Pulmonary artery endothelial cell (primary cell): ENCODE results near the gene RIN3. TPM values are rescaled to one million over a fixed set of nuclear protein-coding genes. Genes with fewer than 3 reads are reported as not detected.
"Not testable (repeated sequence)": the region's sequence is repeated elsewhere in the genome, so short reads cannot be mapped to it uniquely, and the experiment has no call there.

Experiments
- DNase-seq: peaks from one replicate; pipeline ENCODE4 v3.0.0-alpha.2; 2011; ENCODE audit warnings: low read depth, low spot score
- total RNA-seq: library from RNA; depleted of rRNA; stranded (reverse); fragments of >200 nt; gene quantifications from 2 replicates; pipeline ENCODE4 v1.2.3, GENCODE V29; 2014

The RIN3 gene
- total RNA-seq, 1 donor from 2014 or later, result 2.7 TPM

DNA sequence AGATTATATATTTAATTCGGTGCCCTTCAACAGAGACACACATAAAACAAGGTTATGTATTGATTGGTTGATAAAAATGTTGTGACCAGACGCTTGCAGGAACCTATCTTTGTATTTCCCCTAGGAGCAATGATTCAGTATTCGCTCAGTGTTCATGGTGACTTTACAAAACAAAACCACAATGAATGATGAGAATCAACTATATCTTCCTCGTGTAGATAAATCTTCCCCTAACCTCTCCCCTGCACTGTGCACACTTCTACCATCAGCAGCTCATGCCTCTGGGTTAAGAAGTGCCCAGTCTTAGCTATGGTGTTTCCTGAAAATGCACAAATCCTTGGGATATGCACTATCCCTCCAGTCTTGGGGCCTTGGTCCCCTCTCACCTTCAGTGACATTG lies 16.3 kb downstream of the RIN3 start:
- no peak for DNase-seq

- DNase-seq, result no peak
These were observed 17.7 kb downstream of the RIN3 start for GRCh38 chr14:92531106-92531873.

- no peak for DNase-seq
These were observed 19.0 kb downstream of the RIN3 start for GRCh38 chr14:92532490-92533163.

DNA sequence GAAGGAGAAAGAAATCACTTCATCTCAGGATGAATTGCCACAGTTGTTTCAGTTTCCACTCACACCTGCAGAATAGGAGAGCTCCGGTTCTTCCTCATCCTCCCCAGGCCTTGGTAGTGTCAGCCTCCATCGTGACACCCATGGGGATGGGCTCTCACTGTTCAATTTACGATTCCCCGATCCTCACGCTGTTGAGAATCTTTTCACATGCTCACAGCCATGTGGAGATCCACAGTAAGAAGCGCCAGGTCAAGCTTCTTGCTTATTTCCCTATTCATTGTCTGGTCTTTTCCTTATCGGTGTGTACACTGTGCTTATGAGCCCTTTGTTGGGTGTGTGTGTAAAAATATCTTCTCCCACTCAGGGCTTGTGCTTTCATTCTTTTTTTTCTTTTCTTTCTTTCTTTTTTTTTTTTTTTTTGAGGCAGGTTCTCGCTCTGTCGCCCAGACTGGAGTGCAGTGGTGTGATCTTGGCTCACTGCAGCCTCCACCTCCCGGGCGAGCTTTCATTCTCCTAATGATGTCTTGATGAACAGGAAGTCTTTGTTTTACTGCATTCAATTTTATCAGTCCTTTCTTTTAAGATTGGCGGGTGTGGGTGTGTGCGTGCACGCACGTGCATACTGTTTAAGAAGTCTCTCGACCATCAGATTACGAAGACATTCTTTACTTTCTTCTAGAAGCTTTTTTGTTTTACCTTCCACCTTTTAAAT lies 21.5 kb downstream of the RIN3 start:
- no peak for DNase-seq

- not testable (repeated sequence) for DNase-seq
These were observed 22.6 kb downstream of the RIN3 start for GRCh38 chr14:92536231-92536630.

GRCh38 chr14:92538412-92538985 lies 24.9 kb downstream of the RIN3 start:
- no peak for DNase-seq

GRCh38 chr14:92539419-92539818 lies 25.8 kb downstream of the RIN3 start:
- DNase-seq, result no peak

- no peak for DNase-seq
These were observed 26.3 kb downstream of the RIN3 start for GRCh38 chr14:92539875-92540274.

- peak; percentile 98 for DNase-seq
These were observed 27.0 kb downstream of the RIN3 start for GRCh38 chr14:92540472-92541048.

DNA sequence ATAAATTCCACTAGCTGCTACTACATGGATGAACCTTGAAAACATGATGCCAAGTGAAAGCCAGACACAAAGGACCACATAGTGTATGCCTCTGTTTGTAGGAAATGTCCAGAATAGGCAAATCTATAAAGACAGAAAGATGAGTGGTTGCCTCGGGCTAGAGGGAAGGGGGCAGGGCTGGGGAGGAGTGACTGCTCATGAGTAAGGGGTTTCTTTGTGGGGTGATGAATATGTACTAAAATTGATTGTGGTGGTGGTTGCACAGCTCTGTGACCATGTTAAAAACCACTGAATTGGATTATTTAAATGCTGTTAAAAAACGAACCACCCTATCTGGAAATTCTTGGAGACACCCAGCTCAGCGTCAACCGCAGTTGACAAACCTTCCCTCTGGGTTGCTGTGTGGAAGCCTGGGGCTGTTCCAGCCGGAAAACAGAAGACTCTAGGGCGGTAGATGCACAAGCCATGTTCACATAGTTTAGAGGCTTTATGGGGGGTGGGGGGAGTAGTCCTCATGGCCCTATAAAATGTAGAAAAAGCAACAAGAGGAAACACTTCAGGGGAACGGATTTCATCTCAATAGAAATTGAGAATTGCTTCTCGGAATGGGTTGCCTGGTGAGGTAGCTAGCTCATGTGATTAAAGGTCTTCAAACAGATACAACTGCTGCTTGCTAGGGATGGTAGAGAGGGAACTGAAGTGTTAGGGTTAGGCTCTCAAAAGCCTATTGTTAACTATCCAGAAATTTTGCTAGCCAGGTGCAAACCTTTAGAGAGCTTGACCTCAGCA lies 29.4 kb downstream of the RIN3 start:
- DNase-seq, result no peak

DNA sequence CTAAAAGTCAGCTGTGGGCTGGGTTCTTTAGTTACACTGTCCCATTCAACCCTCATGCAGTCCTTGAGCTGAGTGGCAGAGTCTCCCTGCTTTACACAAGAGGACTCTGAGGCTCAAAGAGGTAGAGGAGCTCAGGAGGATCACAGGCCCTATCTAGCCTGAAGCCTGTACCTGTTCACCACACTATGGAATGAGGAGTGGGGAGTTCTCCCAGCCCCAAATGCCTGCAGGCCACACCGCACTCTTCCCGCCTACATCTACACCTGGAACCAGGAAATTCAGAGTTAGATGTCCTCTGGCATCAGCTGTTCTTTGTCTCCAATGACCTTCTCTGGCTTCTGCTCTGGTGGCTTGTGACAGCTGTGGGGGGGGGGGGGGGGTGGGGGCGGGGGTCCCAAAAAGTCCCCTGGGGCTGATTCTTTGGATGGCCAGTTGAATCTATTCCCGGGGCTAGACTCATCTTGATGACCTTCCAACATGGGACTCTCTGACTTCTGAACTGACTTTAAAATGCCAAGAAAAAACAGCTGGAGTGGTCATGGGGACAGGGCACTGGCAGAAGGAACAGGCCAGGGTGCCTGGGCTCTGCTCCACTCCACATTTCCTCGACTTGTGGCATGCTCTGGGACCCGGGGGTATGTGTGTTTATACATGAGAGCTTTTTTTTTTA lies 30.6 kb downstream of the RIN3 start:
- DNase-seq, result no peak

- no peak for DNase-seq
These were observed 32.9 kb downstream of the RIN3 start for GRCh38 chr14:92546347-92547053.

GRCh38 chr14:92549105-92549858 lies 35.7 kb downstream of the RIN3 start:
- DNase-seq, result no peak

DNA sequence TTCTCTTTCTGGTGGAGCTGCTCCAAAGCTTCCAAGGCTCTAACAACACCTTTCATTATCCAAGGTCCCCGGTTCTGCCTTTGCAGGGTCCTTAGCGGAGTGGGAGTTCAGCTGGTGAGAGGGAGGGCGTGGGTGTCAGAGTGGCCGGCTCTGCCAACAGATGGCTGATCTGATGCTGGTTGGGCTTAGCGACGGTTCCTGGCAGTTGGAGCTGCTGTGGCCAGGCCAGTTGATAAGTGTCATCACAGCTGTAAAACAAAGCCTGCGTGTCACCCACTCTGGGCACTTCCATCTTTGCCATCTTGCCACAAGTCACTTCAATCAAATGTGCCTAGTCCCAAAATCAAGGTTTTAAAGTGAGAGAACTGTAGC lies 36.3 kb downstream of the RIN3 start:
- DNase-seq, result no peak

- DNase-seq, result no peak
These were observed 37.7 kb downstream of the RIN3 start for GRCh38 chr14:92551044-92551841.

- no peak for DNase-seq
These were observed 38.5 kb downstream of the RIN3 start for GRCh38 chr14:92552066-92552465.

DNA sequence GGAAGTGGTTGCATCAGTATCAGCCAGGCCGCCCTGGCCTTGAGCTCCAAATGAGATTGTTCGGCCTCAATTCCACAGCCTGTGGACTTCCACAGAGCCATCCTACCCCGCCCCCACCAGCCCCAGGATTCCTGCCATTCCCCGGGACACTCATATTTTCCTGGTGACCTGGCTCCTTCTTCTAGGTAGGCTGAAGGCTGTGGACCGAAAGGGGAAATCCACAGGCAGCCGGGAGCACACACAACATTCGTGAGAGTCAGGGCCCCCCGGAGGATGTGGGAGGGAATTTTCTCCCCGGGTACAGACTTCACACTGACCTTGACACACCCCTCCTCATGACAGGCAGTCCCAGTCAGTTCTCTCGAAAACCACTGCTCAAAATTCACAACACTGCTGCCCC lies 39.9 kb downstream of the RIN3 start:
- no peak for DNase-seq

DNA sequence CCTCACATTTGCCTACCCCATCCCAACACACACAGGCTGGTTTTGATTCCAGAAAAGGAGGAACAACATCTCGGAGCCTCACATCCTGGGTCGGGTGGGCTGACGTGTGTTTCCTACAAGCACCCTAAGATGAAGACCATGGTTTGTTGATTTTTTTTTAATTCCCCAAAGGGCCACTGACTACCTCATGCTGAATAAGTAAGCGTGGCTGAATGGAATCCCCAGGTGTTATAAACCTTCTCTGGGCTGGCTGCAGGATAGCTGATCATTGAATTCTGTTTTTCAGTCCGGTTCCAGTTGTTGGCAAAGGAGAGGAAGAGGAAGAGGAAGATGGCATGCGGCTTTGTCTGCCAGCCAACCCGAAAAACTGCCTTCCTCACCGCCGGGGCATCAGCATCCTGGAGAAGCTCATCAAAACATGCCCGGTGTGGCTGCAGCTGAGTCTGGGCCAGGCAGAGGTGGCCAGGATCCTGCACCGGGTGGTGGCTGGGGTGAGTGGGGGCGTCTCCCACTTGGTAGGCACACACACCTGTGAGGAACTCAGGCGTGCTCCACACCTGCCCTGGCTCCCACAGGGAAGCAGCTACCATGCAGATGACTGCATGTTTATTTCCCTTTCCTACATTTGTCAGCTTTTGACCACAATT lies 42.0 kb downstream of the RIN3 start:
- no peak for DNase-seq
